ENCODE measurements around the gene GGT1. TPM values are rescaled to one million over a fixed set of nuclear protein-coding genes. Genes with fewer than 3 reads are reported as not detected.

GGT1 gene
- polyA plus RNA-seq, 1 experiment, result 4.8 TPM

- Histone ChIP-seq H3K27me3 (ENCODE audit: control insufficient read depth, insufficient read depth, low read length) (no peaks in the 10 kb centered on the region), H3K27ac (ENCODE audit: low read depth, low read length) (no peak overlapping the region), H3K9me3 (ENCODE audit: control insufficient read depth, insufficient read depth, low read length) (no peaks in the 10 kb centered on the region), H3K4me3 (ENCODE audit: low read depth, low read length) (no peak overlapping the region)
- POLR2A ChIA-PET, result no interaction called here
- no peak for TF ChIP-seq CTCF (IDR thresholded peaks at IDR 0.05; ENCODE audit: low read depth, low read length)
- CTCF ChIA-PET, result no interaction called here
- DNase-seq (ENCODE audit: low read depth, low spot score), result no peak
Measured at GRCh38 chr22:24579258-24579601, 23.8 kb upstream of the GGT1 start.

- no peaks in the 10 kb centered on the region for H3K9me3 ChIP-seq (ENCODE audit: control insufficient read depth, insufficient read depth, low read length)
- H3K4me3 ChIP-seq (ENCODE audit: low read depth, low read length), result no peak overlapping the region
- H3K27me3 ChIP-seq (ENCODE audit: control insufficient read depth, insufficient read depth, low read length), result no peaks in the 10 kb centered on the region
- no peak for TF ChIP-seq CTCF (IDR thresholded peaks at IDR 0.05; ENCODE audit: low read depth, low read length)
- ChIA-PET POLR2A (interaction anchor here (0.6 to 1.0 kb wide), 3 partner anchors 25 to 444 kb away, joined by 6 to 8 read pairs (median 7); no protein-coding TSS in a partner anchor), CTCF (no interaction called here)
- peak; percentile 78 for DNase-seq (ENCODE audit: low read depth, low spot score)
- H3K27ac ChIP-seq (ENCODE audit: low read depth, low read length), result no peak overlapping the region
Measured at GRCh38 chr22:24580276-24580675, 22.7 kb upstream of the GGT1 start.

- no peak overlapping the region for H3K27ac ChIP-seq (ENCODE audit: low read depth, low read length)
- ChIA-PET POLR2A (no interaction called here), CTCF (no interaction called here)
- no peak overlapping the region for H3K4me3 ChIP-seq (ENCODE audit: low read depth, low read length)
- no peak for DNase-seq (ENCODE audit: low read depth, low spot score)
- no peaks in the 10 kb centered on the region for H3K27me3 ChIP-seq (ENCODE audit: control insufficient read depth, insufficient read depth, low read length)
- TF ChIP-seq CTCF (IDR thresholded peaks at IDR 0.05; ENCODE audit: low read depth, low read length), result no peak
- H3K9me3 ChIP-seq (ENCODE audit: control insufficient read depth, insufficient read depth, low read length), result no peaks in the 10 kb centered on the region
Measured at GRCh38 chr22:24582056-24582814, 20.8 kb upstream of the GGT1 start.

GRCh38 chr22:24583221-24584165, 19.5 kb upstream of the GGT1 start:
- ChIA-PET CTCF (interaction anchor here (1.1 kb wide), 1 partner anchor 52 kb away, joined by 3 read pairs; no protein-coding TSS in a partner anchor), POLR2A (interaction anchor here (1.1 kb wide), 1 partner anchor 28 kb away, joined by 5 read pairs; the partner anchor contains the start of gene GUCD1)
- no peak for DNase-seq (ENCODE audit: low read depth, low spot score)
- Histone ChIP-seq H3K9me3 (ENCODE audit: control insufficient read depth, insufficient read depth, low read length) (no peaks in the 10 kb centered on the region), H3K27me3 (ENCODE audit: control insufficient read depth, insufficient read depth, low read length) (no peaks in the 10 kb centered on the region), H3K27ac (ENCODE audit: low read depth, low read length) (peak overlapping the region; percentile 52), H3K4me3 (ENCODE audit: low read depth, low read length) (no peak overlapping the region)
- TF ChIP-seq CTCF (IDR thresholded peaks at IDR 0.05; ENCODE audit: low read depth, low read length), result no peak

Measured in AG04450 (cell line).